CD4-positive, alpha-beta T cell treated with Interleukin-17A for 1 hour (primary cell): Measurements from ENCODE around the gene LMBR1.
"Not testable (repeated sequence)": the region's sequence is repeated elsewhere in the genome, so short reads cannot be mapped to it uniquely, and the experiment has no call there.

Experiments used
- DNase-seq: peaks from one replicate; pipeline ENCODE4 v3.0.0-alpha.2; 2020

Gene LMBR1

DNA sequence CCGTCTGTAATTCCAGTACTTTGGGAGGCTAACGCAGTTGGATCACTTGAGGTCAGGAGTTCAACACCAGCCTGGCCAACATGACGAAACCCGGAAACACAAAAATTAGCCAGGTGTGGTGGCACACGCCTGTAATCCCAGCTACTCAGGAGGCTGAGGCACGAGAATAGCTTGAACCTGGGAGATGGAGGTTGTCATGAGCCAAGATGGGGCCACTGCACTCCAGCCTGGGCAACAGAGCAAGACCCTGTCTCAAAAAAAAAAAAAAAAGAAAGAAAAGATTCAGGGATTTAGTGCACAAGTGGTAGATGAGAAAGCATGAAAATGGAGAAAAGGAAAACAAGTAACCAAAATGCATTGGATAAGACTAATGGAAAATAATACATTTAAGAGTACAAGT, 49.4 kb downstream of the LMBR1 start:
- DNase-seq = not testable (repeated sequence)

- no peak for DNase-seq
These were observed 49.8 kb downstream of the LMBR1 start for GRCh38 chr7:156843157-156843556.

GRCh38 chr7:156842740-156843140, 50.2 kb downstream of the LMBR1 start:
- no peak for DNase-seq

- no peak for DNase-seq
These were observed 50.7 kb downstream of the LMBR1 start for GRCh38 chr7:156842317-156842716.

DNA sequence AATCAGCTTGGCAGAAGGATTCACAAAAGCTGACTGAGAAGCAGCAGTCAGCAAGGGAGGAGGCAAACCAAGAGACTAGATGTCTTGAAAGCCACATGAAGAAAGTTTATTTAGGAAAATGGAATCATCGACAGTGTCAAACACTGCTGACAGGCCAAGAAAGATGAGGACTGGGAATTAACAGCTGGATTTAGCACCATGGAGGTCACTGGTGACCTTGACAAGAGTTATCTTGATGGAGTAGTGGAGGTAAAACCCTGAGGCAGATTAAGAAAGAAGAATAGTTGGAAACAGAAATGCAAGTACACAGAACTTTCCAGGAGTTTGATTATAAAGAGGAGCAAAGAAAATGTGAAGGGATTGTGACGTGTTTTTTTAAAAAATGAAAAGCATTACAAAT, 51.5 kb downstream of the LMBR1 start:
- no peak for DNase-seq

- DNase-seq = no peak
These were observed 52.8 kb downstream of the LMBR1 start for GRCh38 chr7:156840134-156840533.

DNA sequence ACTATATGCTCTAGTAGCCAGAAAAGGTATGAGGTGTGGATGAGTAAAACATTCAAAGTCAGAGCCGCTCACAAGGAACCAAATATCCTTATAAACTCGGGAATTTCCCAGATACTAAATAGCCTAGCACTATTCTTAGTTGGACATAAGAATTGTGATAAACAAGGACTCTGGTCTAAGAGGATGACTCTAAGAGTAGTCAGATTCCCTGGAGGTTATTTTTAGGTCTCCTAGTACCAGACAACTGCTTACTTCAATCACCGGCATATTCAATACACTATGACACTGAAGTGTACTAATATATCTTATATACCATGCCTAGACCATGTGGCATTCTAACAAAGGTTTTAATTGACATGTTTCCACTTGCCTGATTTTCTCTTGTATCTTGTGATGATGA, 56.5 kb downstream of the LMBR1 start:
- DNase-seq = no peak

DNA sequence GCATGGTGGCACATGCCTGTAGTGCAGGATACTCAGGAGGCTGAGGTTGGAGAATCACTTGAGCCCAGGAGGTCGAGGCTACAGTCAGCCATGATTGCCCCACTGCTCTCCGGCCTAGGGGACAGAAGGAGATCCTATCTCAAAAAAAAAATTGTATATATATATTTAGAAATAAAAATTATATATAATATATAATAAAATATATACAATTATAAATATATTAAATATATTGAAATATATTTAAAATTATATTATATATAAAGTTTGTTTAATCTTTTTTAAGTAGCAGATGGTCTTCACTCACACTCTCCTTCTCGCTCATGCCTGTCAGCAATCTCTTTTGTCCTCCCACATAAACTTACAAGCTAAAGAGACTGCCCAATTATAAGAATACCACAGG, 58.5 kb downstream of the LMBR1 start:
- no peak for DNase-seq

DNA sequence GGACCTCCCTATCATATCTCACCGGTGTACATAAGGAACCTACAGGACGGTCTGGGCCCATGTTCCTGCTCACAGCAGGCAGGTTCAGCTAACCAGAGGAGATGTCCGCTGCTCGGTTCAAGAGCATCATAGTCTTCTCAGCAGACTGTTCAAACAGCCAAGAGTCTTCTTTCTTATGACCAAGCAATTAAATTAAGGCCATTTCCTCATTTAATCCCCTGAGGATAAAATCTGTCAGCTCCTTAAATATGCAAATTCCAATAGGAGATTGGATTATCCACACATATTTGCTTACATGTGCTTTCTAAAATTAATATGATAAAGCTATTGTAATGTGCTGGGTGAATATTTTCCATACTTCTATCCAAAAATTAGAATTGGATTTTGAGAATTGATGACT, 59.7 kb downstream of the LMBR1 start:
- DNase-seq = no peak

DNA sequence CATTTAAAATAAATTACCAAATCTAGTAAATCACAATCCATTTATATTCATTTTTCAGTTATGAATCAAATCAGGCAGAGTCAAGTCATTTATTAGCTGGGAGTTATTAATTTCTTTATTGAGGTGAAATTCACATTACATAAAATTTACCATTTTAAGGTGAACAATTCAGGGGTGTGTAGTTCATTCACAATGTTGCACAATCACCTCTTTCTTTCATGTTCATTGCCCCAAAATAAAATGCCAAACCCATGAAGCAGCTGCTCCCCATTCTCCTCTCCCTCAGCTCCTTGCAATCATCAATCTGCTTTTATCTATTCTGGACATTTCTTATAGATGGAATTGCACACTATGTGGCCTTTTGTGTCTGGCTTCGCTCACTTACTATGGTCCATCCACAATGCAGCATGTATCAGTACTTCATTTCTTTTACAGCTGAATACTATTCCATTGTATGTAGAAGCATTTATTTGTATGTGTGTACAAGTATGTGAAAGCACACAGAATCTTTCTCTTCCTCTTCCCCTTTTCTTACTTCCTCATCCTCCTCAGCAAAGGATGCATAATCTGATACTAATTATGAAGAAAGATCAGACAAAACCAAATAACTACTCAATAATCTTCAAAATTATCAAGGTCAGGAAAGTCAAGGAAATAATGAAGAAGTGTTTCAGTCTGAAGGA, 60.6 kb downstream of the LMBR1 start:
- DNase-seq = no peak

- DNase-seq = no peak
These were observed 63.2 kb downstream of the LMBR1 start for GRCh38 chr7:156829669-156830336.

- peak; percentile 8 for DNase-seq
These were observed 65.3 kb downstream of the LMBR1 start for GRCh38 chr7:156827587-156828203.

DNA sequence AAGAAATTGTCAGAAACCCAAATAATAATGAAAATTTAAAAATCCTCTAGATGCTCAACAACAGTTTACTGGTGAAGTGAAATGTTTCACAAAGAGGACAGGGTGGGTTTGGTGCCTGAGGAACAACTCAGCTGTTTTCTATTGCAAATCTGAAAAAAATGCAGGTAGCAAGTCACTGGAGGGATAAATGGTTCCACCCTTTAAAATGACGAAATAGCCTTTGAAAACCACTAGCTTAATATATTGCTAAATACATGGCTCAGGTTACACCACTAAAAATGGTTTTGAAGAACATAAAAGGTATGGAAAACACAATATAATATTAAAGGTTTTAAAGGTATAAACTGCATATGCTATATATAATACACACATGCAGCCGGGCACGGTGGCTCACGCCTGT, 69.5 kb downstream of the LMBR1 start:
- no peak for DNase-seq

- DNase-seq = no peak
These were observed 72.4 kb downstream of the LMBR1 start for GRCh38 chr7:156820445-156821063.

GRCh38 chr7:156819733-156820295, 73.2 kb downstream of the LMBR1 start:
- DNase-seq = no peak

DNA sequence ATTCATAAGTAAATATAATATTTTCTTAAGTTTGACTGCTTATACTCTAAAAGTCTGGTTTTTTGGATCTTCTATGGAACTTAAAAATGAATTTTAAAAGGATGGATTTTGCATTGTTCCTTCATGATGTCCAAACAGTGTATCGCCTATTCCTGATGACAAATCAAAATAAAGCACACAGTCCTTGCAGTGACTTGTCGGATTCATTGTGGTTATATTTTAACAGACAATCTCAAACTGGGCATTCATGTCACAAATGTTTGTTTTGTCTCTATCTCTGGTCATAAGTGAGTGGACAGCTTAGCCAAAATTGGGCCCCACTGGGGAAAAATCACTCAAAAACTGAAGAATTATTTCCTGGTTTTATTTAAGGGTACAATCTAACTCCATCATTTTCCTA, 74.8 kb downstream of the LMBR1 start:
- no peak for DNase-seq

GRCh38 chr7:156816943-156817572, 75.9 kb downstream of the LMBR1 start:
- peak; percentile 32 for DNase-seq

- DNase-seq = no peak
These were observed 81.3 kb downstream of the LMBR1 start for GRCh38 chr7:156811706-156812105.

DNA sequence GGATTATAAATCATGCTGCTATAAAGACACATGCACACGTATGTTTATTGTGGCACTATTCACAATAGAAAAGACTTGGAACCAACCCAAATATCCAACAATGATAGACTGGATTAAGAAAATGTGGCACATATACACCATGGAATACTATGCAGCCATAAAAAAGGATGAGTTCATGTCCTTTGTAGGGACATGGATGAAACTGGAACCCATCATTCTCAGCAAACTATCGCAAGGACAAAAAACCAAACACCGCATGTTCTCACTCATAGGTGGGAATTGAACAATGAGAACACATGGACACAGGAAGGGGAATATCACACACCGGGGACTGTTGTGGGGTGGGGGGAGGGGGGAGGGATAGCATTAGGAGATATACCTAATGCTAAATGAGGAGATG, 89.3 kb downstream of the LMBR1 start:
- not testable (repeated sequence) for DNase-seq

- no peak for DNase-seq
These were observed 90.8 kb downstream of the LMBR1 start for GRCh38 chr7:156802214-156802613.

DNA sequence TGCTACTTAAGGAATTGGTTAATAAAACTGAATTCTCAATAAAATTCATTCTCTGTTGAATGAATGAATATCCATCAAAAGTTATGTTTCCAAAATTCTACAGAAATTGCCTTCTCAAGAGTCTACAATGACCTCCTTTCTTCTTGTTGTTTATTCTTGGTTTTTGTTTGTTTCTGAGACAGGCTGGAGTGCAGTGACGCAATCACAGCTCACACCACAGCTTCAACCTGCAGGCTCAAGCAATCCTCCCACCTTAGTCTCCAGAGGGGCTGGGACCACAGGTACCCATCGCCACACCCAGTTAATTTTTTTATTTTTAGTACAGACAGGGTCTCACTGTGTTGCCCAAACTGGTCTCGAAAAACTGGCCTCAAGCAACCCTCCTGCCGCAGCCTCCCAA, 97.6 kb downstream of the LMBR1 start:
- no peak for DNase-seq

- no peak for DNase-seq
These were observed 99.6 kb downstream of the LMBR1 start for GRCh38 chr7:156793334-156793733.

DNA sequence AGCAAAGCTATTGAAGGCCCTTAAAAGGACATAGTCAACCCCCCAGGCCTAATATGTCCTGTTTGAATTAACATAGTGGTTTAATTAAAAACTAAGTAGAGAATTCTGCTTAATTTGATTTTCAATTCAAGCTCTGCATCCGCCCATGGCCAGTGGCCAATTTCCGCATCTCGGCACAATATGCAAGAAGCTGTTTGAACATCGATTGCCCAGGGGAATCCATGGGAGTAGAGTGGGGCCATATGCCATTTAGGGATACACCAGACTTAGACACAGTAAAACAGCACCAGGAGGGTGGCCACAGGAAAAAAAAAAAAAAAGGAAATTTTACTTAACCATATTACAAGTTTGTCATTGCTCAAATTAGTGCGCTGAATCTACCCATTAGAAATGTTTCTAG, 100.4 kb downstream of the LMBR1 start:
- DNase-seq = no peak
